HFF-Myc (cell line): Measurements from ENCODE around the gene OR51E2.

Source experiments
- DNase-seq: peaks from one replicate; pipeline ENCODE4 v3.0.0-alpha.2; 2011; ENCODE audit warnings: low read depth; ENCODE audit errors: extremely low read depth
- H3K4me3 ChIP-seq: replicated peaks from 2 replicates; pipeline ENCODE4 v1.5.1; 2011; ENCODE audit warnings: low read depth, mild to moderate bottlenecking, control low read depth, low read length
- TF ChIP-seq, protein P1 (sequence below): IDR thresholded peaks from 2 replicates; pipeline ENCODE4 v1.5.1; 2012; ENCODE audit warnings: mild to moderate bottlenecking, low read depth, low read length, control low read depth; ENCODE audit errors: missing control alignments

OR51E2 gene

DNA sequence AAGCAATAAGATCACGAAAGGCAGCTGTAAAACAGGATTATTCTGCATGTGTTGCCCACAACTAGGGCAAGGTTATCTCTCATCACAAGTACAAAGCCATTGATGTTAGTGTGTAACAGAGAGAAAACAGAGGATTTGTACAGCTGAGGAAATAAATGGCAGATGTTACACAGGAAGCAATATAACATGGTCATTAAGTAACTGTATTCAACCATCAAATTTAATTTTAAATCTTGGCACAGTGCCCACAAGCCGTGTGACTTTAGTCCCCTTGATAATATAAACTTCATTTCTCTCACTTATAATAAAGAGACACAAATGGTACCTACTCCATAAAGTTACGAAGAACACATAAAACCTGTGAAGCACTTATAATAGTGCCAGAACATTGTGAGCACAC is 17.3 kb downstream of the OR51E2 start:
- TF ChIP-seq, protein P1, sequence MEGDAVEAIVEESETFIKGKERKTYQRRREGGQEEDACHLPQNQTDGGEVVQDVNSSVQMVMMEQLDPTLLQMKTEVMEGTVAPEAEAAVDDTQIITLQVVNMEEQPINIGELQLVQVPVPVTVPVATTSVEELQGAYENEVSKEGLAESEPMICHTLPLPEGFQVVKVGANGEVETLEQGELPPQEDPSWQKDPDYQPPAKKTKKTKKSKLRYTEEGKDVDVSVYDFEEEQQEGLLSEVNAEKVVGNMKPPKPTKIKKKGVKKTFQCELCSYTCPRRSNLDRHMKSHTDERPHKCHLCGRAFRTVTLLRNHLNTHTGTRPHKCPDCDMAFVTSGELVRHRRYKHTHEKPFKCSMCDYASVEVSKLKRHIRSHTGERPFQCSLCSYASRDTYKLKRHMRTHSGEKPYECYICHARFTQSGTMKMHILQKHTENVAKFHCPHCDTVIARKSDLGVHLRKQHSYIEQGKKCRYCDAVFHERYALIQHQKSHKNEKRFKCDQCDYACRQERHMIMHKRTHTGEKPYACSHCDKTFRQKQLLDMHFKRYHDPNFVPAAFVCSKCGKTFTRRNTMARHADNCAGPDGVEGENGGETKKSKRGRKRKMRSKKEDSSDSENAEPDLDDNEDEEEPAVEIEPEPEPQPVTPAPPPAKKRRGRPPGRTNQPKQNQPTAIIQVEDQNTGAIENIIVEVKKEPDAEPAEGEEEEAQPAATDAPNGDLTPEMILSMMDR = no peak
- no peak for DNase-seq

DNA sequence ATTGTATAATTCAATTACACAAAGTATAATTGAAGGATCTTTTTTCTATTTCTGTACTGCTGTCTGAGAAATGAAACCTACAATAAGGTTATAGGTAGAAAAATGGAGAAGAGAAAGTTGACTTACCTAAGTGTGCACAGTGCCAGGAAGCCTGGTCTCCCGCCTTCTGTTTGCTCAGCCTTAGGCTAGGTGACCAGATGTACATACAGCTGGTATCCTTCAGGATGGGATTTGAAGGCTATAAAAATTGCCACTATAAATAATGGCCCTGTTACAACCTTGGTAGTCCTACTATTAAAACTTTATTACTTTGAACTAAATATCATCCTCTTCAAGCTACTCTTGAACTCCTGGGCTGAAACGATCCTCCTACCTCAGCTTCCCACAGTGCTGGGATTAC is 19.7 kb downstream of the OR51E2 start:
- DNase-seq = no peak
- TF ChIP-seq, protein P1 = no peak
- H3K4me3 ChIP-seq = no peak overlapping the region

More for the DNA sequence above, 17.3 kb downstream of the OR51E2 start:
- H3K4me3 ChIP-seq = no peak overlapping the region

DNA sequence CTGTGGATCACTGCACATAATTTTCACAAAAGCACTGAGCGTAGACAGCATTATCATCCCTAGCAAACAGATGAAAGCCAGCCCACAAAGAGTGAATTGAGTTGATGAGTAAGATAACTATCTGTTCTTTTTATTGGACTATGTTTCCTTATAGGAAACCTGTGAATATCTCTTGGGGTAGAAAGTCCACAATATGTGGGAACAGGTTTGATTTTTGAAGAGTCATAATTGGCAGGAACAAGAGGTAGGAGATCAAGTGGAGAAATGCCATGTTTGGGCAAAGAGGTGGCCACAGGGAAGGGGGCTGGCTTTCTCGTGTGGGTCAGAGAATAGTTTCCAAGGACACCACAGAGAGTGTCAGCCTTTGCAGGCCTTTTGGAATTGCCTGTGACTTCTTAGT is 23.9 kb downstream of the OR51E2 start:
- TF ChIP-seq, protein P1 = no peak
- no peak for DNase-seq
- H3K4me3 ChIP-seq = no peak overlapping the region

DNA sequence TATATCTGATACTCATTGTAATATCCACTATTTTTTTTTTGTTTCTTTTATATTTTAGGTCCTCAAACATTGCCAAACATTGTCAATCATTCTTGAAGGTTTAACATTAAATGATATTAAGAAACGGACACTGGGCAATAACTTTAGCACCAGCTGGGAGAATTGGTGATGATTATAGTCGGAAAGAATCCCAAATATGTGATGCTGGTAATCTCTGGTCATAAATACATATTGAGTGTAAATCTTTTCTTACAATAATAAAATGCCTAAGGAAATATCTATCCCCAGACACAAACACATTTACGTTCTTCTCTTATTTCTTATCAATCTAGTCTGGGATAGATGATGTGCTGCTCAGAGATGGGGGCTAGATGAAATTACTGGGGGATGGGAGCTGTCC is 25.2 kb downstream of the OR51E2 start:
- DNase-seq = no peak
- TF ChIP-seq, protein P1 = no peak
- no peak overlapping the region for H3K4me3 ChIP-seq

DNA sequence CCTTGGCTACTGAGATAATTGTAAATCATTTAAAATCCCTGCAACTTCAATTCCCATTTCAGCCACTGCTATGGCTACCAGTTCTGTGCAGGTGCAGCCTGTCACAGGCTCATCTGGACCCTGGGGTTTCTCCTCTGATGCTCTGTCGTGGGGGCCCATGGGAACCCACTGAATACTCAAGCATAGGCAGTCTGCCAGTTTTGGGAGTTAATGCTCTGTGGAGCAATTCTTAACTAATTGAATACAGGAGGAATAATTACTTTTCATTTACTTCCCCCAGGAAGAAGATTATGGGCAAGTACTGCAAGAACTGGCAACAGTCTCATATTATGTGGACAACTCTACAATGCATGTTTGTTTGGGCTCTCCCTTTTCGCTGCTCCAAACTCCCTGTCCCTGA is 25.9 kb downstream of the OR51E2 start:
- no peak for DNase-seq
- H3K4me3 ChIP-seq = no peak overlapping the region
- TF ChIP-seq, protein P1 = no peak

DNA sequence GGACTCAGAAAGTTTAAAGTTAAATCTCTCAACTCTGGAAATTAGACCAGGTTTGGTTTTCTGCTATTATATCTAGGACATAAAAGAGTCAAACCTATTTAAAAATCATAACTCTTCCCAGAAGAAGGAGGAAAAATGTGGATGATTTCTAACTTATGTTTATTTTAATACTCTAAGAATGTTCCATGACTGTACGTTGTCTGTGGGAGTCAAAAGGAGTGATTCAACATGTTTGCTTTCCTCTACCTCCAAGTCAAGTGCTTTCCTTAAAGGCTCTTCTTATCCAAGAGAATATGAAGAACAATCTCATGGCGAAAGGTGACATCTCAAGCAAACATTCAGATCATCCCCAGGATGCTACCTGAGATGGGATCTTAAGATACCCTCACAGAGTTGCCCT is 32.2 kb downstream of the OR51E2 start:
- H3K4me3 ChIP-seq = no peak overlapping the region
- TF ChIP-seq, protein P1 = no peak
- no peak for DNase-seq

DNA sequence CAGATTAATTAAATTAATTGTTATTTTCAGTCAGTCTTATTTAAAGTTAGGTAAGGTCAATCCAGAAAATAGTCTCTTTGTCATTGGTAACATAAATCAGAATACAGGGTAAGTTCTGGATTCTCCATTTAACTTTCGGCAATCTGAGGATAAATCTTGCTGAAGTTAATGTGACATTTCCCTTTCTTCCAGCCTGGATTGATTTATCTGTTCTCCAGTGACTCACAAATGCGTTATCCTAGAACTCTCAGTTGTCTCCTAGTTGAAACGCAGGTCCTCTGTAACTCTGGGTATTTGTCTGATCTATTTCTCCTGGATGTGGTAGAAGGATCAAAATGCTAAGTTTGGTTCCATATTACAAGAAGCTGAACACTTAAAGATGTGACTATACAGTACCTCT is 32.9 kb downstream of the OR51E2 start:
- TF ChIP-seq, protein P1 = no peak
- H3K4me3 ChIP-seq = no peak overlapping the region
- no peak for DNase-seq
